Pancreas (tissue), 10 donors: ENCODE data around the gene BST1. TPM values are rescaled to one million over a fixed set of nuclear protein-coding genes. Genes with fewer than 3 reads are reported as not detected.
A peak's percentile ranks its signal among the peaks of the same experiment; 100 is the strongest.
"Not testable (repeated sequence)": the region's sequence is repeated elsewhere in the genome, so short reads cannot be mapped to it uniquely, and the experiment has no call there.

Experiments
- ATAC-seq, 4 donors: fragments of 200-7000 bp; cut with Tn5 transposase; one replicate each; pipeline versions ENCODE4 v1.8.0 to v1.9.1; 2020; ENCODE audit warnings: mild to moderate bottlenecking in 4 of 4, moderate library complexity in 4 of 4
- DNase-seq, 6 donors: peaks; one replicate each; pipeline ENCODE4 v3.0.0-alpha.2; 2020
- FAIRE-seq: peaks from 2 replicates; lab custom pipeline; 2012; peaks lifted over from hg19 to GRCh38; lab: Jason Lieb, UNC
- H3K27ac ChIP-seq, 4 donors: fragments of 200-600 bp; sonication (generic); 1 replicate in 3 of 4; 2 replicates in 1 of 4; pipeline versions ENCODE4 v1.5.0 to v1.8.0; 2020
- H3K27me3 ChIP-seq, 4 donors: fragments of 200-600 bp; one replicate each; pipeline ENCODE4 v1.8.0; 2021
- H3K36me3 ChIP-seq, 3 donors: fragments of 200-600 bp; sonication (generic) in 1 of 3; one replicate each; pipeline versions ENCODE4 v1.5.0 to v1.8.0; 2020 to 2021
- H3K4me1 ChIP-seq, 3 donors: fragments of 200-600 bp; one replicate each; pipeline ENCODE4 v1.8.0; 2021
- H3K4me3 ChIP-seq, 4 donors: fragments of 200-600 bp; sonication (generic) in 2 of 4; one replicate each; pipeline versions ENCODE4 v1.5.0 to v1.8.0; 2020 to 2021
- H3K9me3 ChIP-seq, 4 donors: fragments of 200-600 bp; one replicate each; pipeline ENCODE4 v1.8.0; 2021
- CTCF ChIP-seq, 4 donors: fragments of 200-600 bp; sonication (generic) in 3 of 4; IDR thresholded peaks; one replicate each; pipeline versions ENCODE4 v1.5.0 to v1.8.0; 2021; ENCODE audit warnings: antibody characterized with exemption in 4 of 4
- WGBS, 2 donors: extraction: QIAGEN DNeasy Blood & Tissue Kit; methylation state at CpG; one replicate each; pipeline ENCODE4 v1.1.7; 2013; 5-methylcytosine and 5-hydroxymethylcytosine counted together
- intact Hi-C, 3 donors: fragments of 100-400 bp; cut with DNase I; formaldehyde crosslinking; loops; one replicate each; pipeline versions ENCODE4 v1.11.1 to v1.14.2; 2022
- polyA plus RNA-seq, 2 donors: library from polyadenylated mRNA; stranded (reverse); fragments of 200-250 nt; gene quantifications; one replicate each; pipeline ENCODE4 v1.2.3, GENCODE V29; 2013
- total RNA-seq, 6 donors: library from RNA; stranded (reverse); fragmentation: NEBNext Ultra II Directional in 4 of 6; extraction: Animal tissue kit (Norgen Biotek cat#: 25700) in 4 of 6; gene quantifications; one replicate each; pipeline versions ENCODE4 v1.2.1 to v1.2.4, GENCODE V29; 2021 to 2023
- donor health status: healthy with polysubstance abuse.
- donor health status: DM: no; HTN: no; CAD: no; lungs with moderate emphysema.
- donor health status: DM: no; HTN: no; CAD: no.
- donor health status: control.
- donor health status: control.
- donor health status: Bipolar disorder and iron deficiency.
- donor health status: DM: yes; HTN: yes; CAD: no.
- donor health status: DM: no; HTN: no; CAD: no.
- donor health status: DM: no; HTN: no; CAD: no.
- donor health status: DM: yes; HTN: yes; CAD: no.

Gene BST1
- total and polyA plus RNA-seq, 8 donors, result 0.24 to 2.8 (median 0.49) TPM

- Histone ChIP-seq H3K27me3 (no peaks in the 10 kb centered on the region), H3K4me1 (no peaks in the 10 kb centered on the region), H3K9me3 (no peaks in the 10 kb centered on the region), H3K27ac (no peak overlapping the region), H3K4me3 (no peak overlapping the region), H3K36me3 (no peaks in the 10 kb centered on the region)
- WGBS, 2 donors, result 90 to 100% methylated on average over 2 of the region's 2 CpGs
- intact Hi-C loops, result no loop called here
- ATAC-seq, result no peak
- no peak for DNase-seq
- no peak for FAIRE-seq
- no peak for TF ChIP-seq CTCF (IDR thresholded peaks at IDR 0.05)
Observed at GRCh38 chr4:15720851-15721250, 18.0 kb downstream of the BST1 start.

GRCh38 chr4:15725608-15726007 lies 22.7 kb downstream of the BST1 start:
- no peak for DNase-seq
- no peak for TF ChIP-seq CTCF (IDR thresholded peaks at IDR 0.05)
- Histone ChIP-seq H3K27me3 (no peaks in the 10 kb centered on the region), H3K4me1 (no peaks in the 10 kb centered on the region), H3K36me3 (no peaks in the 10 kb centered on the region), H3K4me3 (no peak overlapping the region), H3K9me3 (no peaks in the 10 kb centered on the region), H3K27ac (no peak overlapping the region)
- intact Hi-C loops, result no loop called here
- no peak for FAIRE-seq
- 46 to 48% methylated on average over 3 to 4 of the region's 4 CpGs for WGBS, 2 donors
- no peak for ATAC-seq

GRCh38 chr4:15729910-15730533 lies 27.2 kb downstream of the BST1 start:
- Histone ChIP-seq H3K4me3 (no peak overlapping the region), H3K27ac (no peak overlapping the region), H3K36me3 (no peaks in the 10 kb centered on the region), H3K9me3 (no peaks in the 10 kb centered on the region), H3K27me3 (no peaks in the 10 kb centered on the region), H3K4me1 (no peaks in the 10 kb centered on the region)
- ATAC-seq (peak in 3 of 4 donors; percentile 76 to 82 (median 77)), DNase-seq (peak in 1 of 6 donors; percentile 14), FAIRE-seq (peak; percentile 84)
- 8 to 12% methylated on average over 3 of the region's 3 CpGs for WGBS, 2 donors
- intact Hi-C loops, result no loop called here
- TF ChIP-seq CTCF (IDR thresholded peaks at IDR 0.05), result peak; percentile 68 to 86 (median 78)

GRCh38 chr4:15733061-15733460 lies 30.2 kb downstream of the BST1 start:
- H3K9me3 ChIP-seq, FAIRE-seq, H3K27ac ChIP-seq, H3K4me3 ChIP-seq, intact Hi-C loops, H3K36me3 ChIP-seq, DNase-seq, H3K27me3 ChIP-seq, ATAC-seq, H3K4me1 ChIP-seq: not testable (repeated sequence)
- 64 to 70% methylated on average over 5 of the region's 5 CpGs for WGBS, 2 donors

GRCh38 chr4:15735536-15735935 lies 32.7 kb downstream of the BST1 start:
- Histone ChIP-seq H3K4me1 (no peaks in the 10 kb centered on the region), H3K36me3 (no peaks in the 10 kb centered on the region), H3K27me3 (no peaks in the 10 kb centered on the region), H3K9me3 (no peaks in the 10 kb centered on the region), H3K27ac (no peak overlapping the region), H3K4me3 (no peak overlapping the region)
- intact Hi-C loops, result no loop called here
- ATAC-seq (no peak), DNase-seq (no peak), FAIRE-seq (no peak)
- WGBS, 2 donors, result 61 to 68% methylated on average over 6 of the region's 6 CpGs
- no peak for TF ChIP-seq CTCF (IDR thresholded peaks at IDR 0.05)
